OCI-LY3 (cell line): ENCODE data around the gene RAB9B.

Experiments
- CTCF ChIP-seq: fragments of 200-600, 300-600 bp; sonication (generic); IDR thresholded peaks from 2 replicates; pipeline ENCODE4 v1.5.1; 2014; ENCODE audit warnings: antibody characterized with exemption, low read length, low read depth
- EZH2phosphoT487 ChIP-seq: fragments of 200-600 bp; shearing (Covaris generic); IDR thresholded peaks from 2 replicates; pipeline ENCODE4 v1.6.1; 2018; ENCODE audit warnings: antibody characterized with exemption, mixed run types, low read depth

- TF ChIP-seq CTCF = no peak
- no peak for TF ChIP-seq EZH2phosphoT487
These were observed 29.1 kb upstream of the RAB9B start for GRCh38 chrX:103861200-103861599.
